H9 (cell line): ENCODE results near the gene NKX6-2. TPM values are rescaled to one million over a fixed set of nuclear protein-coding genes. Genes with fewer than 3 reads are reported as not detected.

Experiments used
- DNase-seq: peaks from one replicate; pipeline ENCODE4 v3.0.0-alpha.2; 2017
- H2AFZ ChIP-seq: one replicate; pipeline ENCODE4 v1.6.1; 2013; ENCODE audit warnings: mild to moderate bottlenecking, low read length, control low read depth, moderate library complexity
- H2AK5ac ChIP-seq: 2 replicates; pipeline ENCODE4 v1.6.1; 2013; ENCODE audit warnings: low read length, control low read depth, mixed read lengths; ENCODE audit not compliant: insufficient read length
- H2BK120ac ChIP-seq: one replicate; pipeline ENCODE4 v1.6.1; 2013; ENCODE audit warnings: low read depth, mild to moderate bottlenecking, low read length, control low read depth, inconsistent platforms; ENCODE audit not compliant: poor library complexity, severe bottlenecking
- H2BK12ac ChIP-seq: 2 replicates; pipeline ENCODE4 v1.6.1; 2013; ENCODE audit warnings: low read length, control low read depth, mixed read lengths, low read depth; ENCODE audit not compliant: insufficient read length
- H2BK15ac ChIP-seq: 2 replicates; pipeline ENCODE4 v1.6.1; 2013; ENCODE audit warnings: low read depth, low read length, control low read depth
- H2BK20ac ChIP-seq: one replicate; pipeline ENCODE4 v1.6.1; 2013; ENCODE audit warnings: low read depth, mild to moderate bottlenecking, low read length, control low read depth, inconsistent platforms; ENCODE audit not compliant: poor library complexity, severe bottlenecking
- H2BK5ac ChIP-seq: 2 replicates; pipeline ENCODE4 v1.6.1; 2013; ENCODE audit warnings: low read length, control low read depth, mixed read lengths; ENCODE audit not compliant: insufficient read length
- H3K14ac ChIP-seq: 2 replicates; pipeline ENCODE4 v1.6.1; 2013; ENCODE audit warnings: low read length, control low read depth; ENCODE audit not compliant: insufficient read depth
- H3K18ac ChIP-seq: 2 replicates; pipeline ENCODE4 v1.6.1; 2013; ENCODE audit warnings: low read depth, mild to moderate bottlenecking, mixed read lengths, low read length, control low read depth; ENCODE audit not compliant: insufficient read length
- H3K23ac ChIP-seq: 2 replicates; pipeline ENCODE4 v1.6.1; 2013; ENCODE audit warnings: low read length, control low read depth, mixed read lengths, low read depth; ENCODE audit not compliant: insufficient read length
- H3K23me2 ChIP-seq: 2 replicates; pipeline ENCODE4 v1.6.1; 2013; ENCODE audit warnings: low read depth, mild to moderate bottlenecking, mixed read lengths, low read length, control low read depth; ENCODE audit not compliant: insufficient read length, poor library complexity, severe bottlenecking
- H3K27ac ChIP-seq: 2 replicates; pipeline ENCODE4 v1.5.1; 2013; ENCODE audit warnings: low read length, control low read depth, mixed read lengths, low read depth; ENCODE audit not compliant: insufficient read length
- H3K27me3 ChIP-seq: 2 replicates; pipeline ENCODE4 v1.6.1; 2013; ENCODE audit warnings: low read length, control low read depth, inconsistent platforms; ENCODE audit not compliant: insufficient read depth
- H3K4ac ChIP-seq: 2 replicates; pipeline ENCODE4 v1.6.1; 2013; ENCODE audit warnings: low read depth, mild to moderate bottlenecking, control low read depth, inconsistent platforms, low read length, moderate library complexity
- H3K4me1 ChIP-seq: 2 replicates; pipeline ENCODE4 v1.6.1; 2013; ENCODE audit warnings: low read length, control low read depth, inconsistent platforms; ENCODE audit not compliant: insufficient read depth
- H3K4me2 ChIP-seq: 2 replicates; pipeline ENCODE4 v1.6.1; 2013; ENCODE audit warnings: low read length, control low read depth, mixed read lengths; ENCODE audit not compliant: insufficient read length, insufficient read depth
- H3K56ac ChIP-seq: 2 replicates; pipeline ENCODE4 v1.6.1; 2013; ENCODE audit warnings: low read depth, mild to moderate bottlenecking, mixed read lengths, low read length, control low read depth; ENCODE audit not compliant: insufficient read length
- H3K79me1 ChIP-seq: 2 replicates; pipeline ENCODE4 v1.6.1; 2013; ENCODE audit warnings: low read depth, mild to moderate bottlenecking, moderate library complexity, low read length, control low read depth, inconsistent platforms; ENCODE audit not compliant: insufficient read depth, poor library complexity, severe bottlenecking
- H3K79me2 ChIP-seq: 2 replicates; pipeline ENCODE4 v1.6.1; 2013; ENCODE audit warnings: low read length, control low read depth, inconsistent platforms; ENCODE audit not compliant: insufficient read depth
- H3K9ac ChIP-seq: 2 replicates; pipeline ENCODE4 v1.6.1; 2013; ENCODE audit warnings: low read length, control low read depth, mixed read lengths; ENCODE audit not compliant: insufficient read length; ENCODE audit errors: extremely low read depth
- H3K9me3 ChIP-seq: one replicate; pipeline ENCODE4 v1.6.1; 2013; ENCODE audit warnings: low read depth, low read length, inconsistent platforms; ENCODE audit not compliant: control insufficient read depth
- H3T11ph ChIP-seq: one replicate; pipeline ENCODE4 v1.6.1; 2013; ENCODE audit warnings: mild to moderate bottlenecking, low read length, control low read depth, inconsistent platforms
- H4K20me1 ChIP-seq: one replicate; pipeline ENCODE4 v1.6.1; 2013; ENCODE audit not compliant: control insufficient read depth, insufficient read length, insufficient read depth
- H4K5ac ChIP-seq: 2 replicates; pipeline ENCODE4 v1.6.1; 2013; ENCODE audit warnings: low read depth, mild to moderate bottlenecking, mixed read lengths, low read length, control low read depth; ENCODE audit not compliant: insufficient read length
- H4K8ac ChIP-seq: replicated peaks from 2 replicates; pipeline ENCODE4 v1.6.1; 2013; ENCODE audit warnings: low read length, control low read depth, mixed read lengths, low read depth; ENCODE audit not compliant: insufficient read length
- H4K91ac ChIP-seq: 2 replicates; pipeline ENCODE4 v1.6.1; 2013; ENCODE audit warnings: low read depth, mild to moderate bottlenecking, moderate library complexity, mixed read lengths, low read length, control low read depth; ENCODE audit not compliant: insufficient read length
- H3K27ac Mint-ChIP-seq, 3 experiments: 2 replicates in 2 of 3; 3 replicates in 1 of 3; pipeline ENCODE4 v1.8.0; 2020 to 2021; ENCODE audit warnings: mixed read lengths in 3 of 3, mild to moderate bottlenecking in 1 of 3, moderate library complexity in 1 of 3
- H3K27me3 Mint-ChIP-seq: 2 replicates; pipeline ENCODE4 v1.8.0; 2021; ENCODE audit warnings: low read depth, mild to moderate bottlenecking, moderate library complexity, mixed read lengths
- H3K36me3 Mint-ChIP-seq, 3 experiments: 2 replicates in 2 of 3; 3 replicates in 1 of 3; pipeline ENCODE4 v1.8.0; 2020 to 2021; ENCODE audit warnings: low read depth in 3 of 3, mixed read lengths in 3 of 3; ENCODE audit not compliant: insufficient read depth in 1 of 3
- H3K4me1 Mint-ChIP-seq, 2 experiments: 2 replicates each; pipeline ENCODE4 v1.8.0; 2020; ENCODE audit warnings: mixed read lengths in 2 of 2
- H3K4me3 Mint-ChIP-seq, 2 experiments: 2 replicates in 1 of 2; 3 replicates in 1 of 2; pipeline ENCODE4 v1.8.0; 2020 to 2021; ENCODE audit warnings: mild to moderate bottlenecking in 2 of 2, mixed read lengths in 2 of 2, moderate library complexity in 1 of 2
- H3K9me3 Mint-ChIP-seq, 2 experiments: 2 replicates in 1 of 2; 3 replicates in 1 of 2; pipeline ENCODE4 v1.8.0; 2020; ENCODE audit warnings: mild to moderate bottlenecking in 2 of 2, mixed read lengths in 2 of 2, moderate library complexity in 1 of 2
- CTCF ChIP-seq: fragments of 200-600 bp; sonication (generic); conservative IDR thresholded peaks from 3 replicates; pipeline ENCODE4 v1.8.0; 2021; ENCODE audit warnings: antibody characterized with exemption, mild to moderate bottlenecking
- WGBS: extraction: QIAGEN DNeasy Blood & Tissue Kit; methylation state at CpG from one replicate; pipeline ENCODE4 v1.1.7; 2013; ENCODE audit warnings: missing lambda C conversion rate, low lambda C conversion rate, mixed read lengths; ENCODE audit not compliant: insufficient read length; ENCODE audit errors: extremely low coverage; 5-methylcytosine and 5-hydroxymethylcytosine counted together
- total RNA-seq: library from RNA; stranded (reverse); gene quantifications from 2 replicates; pipeline ENCODE4 v1.2.1, GENCODE V29; 2021

NKX6-2 gene
- total RNA-seq, 1 experiment from 2014 or later = 0.13 TPM

- Histone ChIP-seq H2BK120ac (no peak overlapping the region), H2AK5ac (no peak overlapping the region), H3K23me2 (no peaks in the 10 kb centered on the region), H3T11ph (no peak overlapping the region), H3K79me2 (no peaks in the 10 kb centered on the region), H3K79me1 (no peaks in the 10 kb centered on the region), H2BK20ac (no peak overlapping the region), H3K56ac (no peak overlapping the region), H3K9ac (no peak overlapping the region), H3K9me3 (no peaks in the 10 kb centered on the region), H3K14ac (no peak overlapping the region), H3K23ac (no peak overlapping the region), H3K27me3 (no peaks in the 10 kb centered on the region), H3K4me1 (no peaks in the 10 kb centered on the region), H4K20me1 (no peaks in the 10 kb centered on the region), H3K18ac (no peak overlapping the region), H4K5ac (no peak overlapping the region), H2BK5ac (no peak overlapping the region), H3K4me2 (no peak overlapping the region), H2AFZ (no peak overlapping the region), H2BK12ac (no peak overlapping the region), H3K4ac (no peak overlapping the region), H4K91ac (no peak overlapping the region), H4K8ac (no peak overlapping the region), H2BK15ac (no peak overlapping the region), H3K27ac (no peak overlapping the region)
- H3K4me1 Mint-ChIP-seq = peaks cover 9 to 11% of the 10 kb centered on the region in 2 experiments
- H3K36me3 Mint-ChIP-seq = peaks cover 9 to 21% (median 19%) of the 10 kb centered on the region in 3 experiments
- no peak for TF ChIP-seq CTCF
- DNase-seq = no peak
- H3K27ac Mint-ChIP-seq = no peak overlapping the region
- no peak overlapping the region for H3K4me3 Mint-ChIP-seq
- H3K27me3 Mint-ChIP-seq = peaks cover 2% of the 10 kb centered on the region
- WGBS = no CpG with 5 or more reads among the region's 28 CpGs
- peaks cover 6 to 13% of the 10 kb centered on the region in 2 experiments for H3K9me3 Mint-ChIP-seq
These were observed 33.0 kb downstream of the NKX6-2 start for GRCh38 chr10:132752961-132753360.
